HEK293T (cell line): ENCODE results near the gene CHAD.
"Not testable (repeated sequence)": the region's sequence is repeated elsewhere in the genome, so short reads cannot be mapped to it uniquely, and the experiment has no call there.

ENCODE experiments used
- CTCF ChIA-PET: fragments of 350-600 bp; formaldehyde crosslinking; extraction: SDS; loops from one replicate; lab custom pipeline; 2021; ENCODE audit warnings: antibody characterized with exemption, inconsistent platforms; lab: Yijun Ruan, JAX
- POLR2A ChIA-PET: fragments of 350-600 bp; formaldehyde crosslinking; extraction: SDS; loops from one replicate; lab custom pipeline; 2020; ENCODE audit warnings: antibody characterized with exemption, inconsistent platforms; lab: Yijun Ruan, JAX
- DNase-seq: peaks from one replicate; pipeline ENCODE4 v3.0.0; 2012; ENCODE audit warnings: mixed read lengths; ENCODE audit errors: extremely low spot score
- ARNT ChIP-seq: fragments of 450-650 bp; IDR thresholded peaks from 2 replicates; pipeline ENCODE4 v1.6.1; 2017; ENCODE audit warnings: mild to moderate bottlenecking
- BHLHE40 ChIP-seq: fragments of 450-650 bp; IDR thresholded peaks from 2 replicates; pipeline ENCODE4 v1.6.1; 2016; ENCODE audit warnings: mild to moderate bottlenecking, moderate library complexity, borderline replicate concordance
- CTBP1 ChIP-seq: fragments of 450-650 bp; IDR thresholded peaks from 2 replicates; pipeline ENCODE4 v1.6.1; 2016; ENCODE audit warnings: borderline replicate concordance
- ELF4 ChIP-seq: fragments of 450-650 bp; IDR thresholded peaks from 2 replicates; pipeline ENCODE4 v1.6.1; 2017; ENCODE audit warnings: antibody characterized with exemption
- FOXA1 ChIP-seq: fragments of 450-650 bp; IDR thresholded peaks from 2 replicates; pipeline ENCODE4 v1.6.1; 2016; ENCODE audit warnings: mild to moderate bottlenecking
- FOXK2 ChIP-seq: fragments of 450-650 bp; IDR thresholded peaks from 2 replicates; pipeline ENCODE4 v1.6.1; 2016; ENCODE audit warnings: mild to moderate bottlenecking
- FOXM1 ChIP-seq: fragments of 450-650 bp; IDR thresholded peaks from 2 replicates; pipeline ENCODE4 v1.6.1; 2017; ENCODE audit warnings: mild to moderate bottlenecking, borderline replicate concordance
- HDGF ChIP-seq: fragments of 450-650 bp; IDR thresholded peaks from 2 replicates; pipeline ENCODE4 v1.6.1; 2017; ENCODE audit warnings: antibody characterized with exemption, borderline replicate concordance
- L3MBTL2 ChIP-seq: fragments of 450-650 bp; conservative IDR thresholded peaks from 2 replicates; pipeline ENCODE4 v1.6.1; 2016; ENCODE audit warnings: mild to moderate bottlenecking
- LEF1 ChIP-seq: fragments of 450-650 bp; IDR thresholded peaks from 2 replicates; pipeline ENCODE4 v1.6.1; 2017; ENCODE audit warnings: mild to moderate bottlenecking, borderline replicate concordance
- NFRKB ChIP-seq: fragments of 450-650 bp; IDR thresholded peaks from 2 replicates; pipeline ENCODE4 v1.6.1; 2016; ENCODE audit warnings: mild to moderate bottlenecking, moderate library complexity
- PKNOX1 ChIP-seq: fragments of 450-650 bp; IDR thresholded peaks from 2 replicates; pipeline ENCODE4 v1.6.1; 2016
- SP1 ChIP-seq: fragments of 450-650 bp; IDR thresholded peaks from 2 replicates; pipeline ENCODE4 v1.6.1; 2017
- SUZ12 ChIP-seq: fragments of 450-650 bp; IDR thresholded peaks from 2 replicates; pipeline ENCODE4 v1.6.1; 2016; ENCODE audit warnings: mild to moderate bottlenecking
- TARDBP ChIP-seq: fragments of 450-650 bp; IDR thresholded peaks from 2 replicates; pipeline ENCODE4 v1.6.1; 2016
- ZNF384 ChIP-seq: fragments of 450-650 bp; IDR thresholded peaks from 2 replicates; pipeline ENCODE4 v1.6.1; 2016

Gene CHAD

GRCh38 chr17:50478391-50479381 is 10.0 kb upstream of the CHAD start, which contains the start of gene RSAD1:
RSAD1 (plus strand) TSS chr17:50478860; CDS start chr17:50478885, 25 bp downstream.
- DNase-seq, result peak; percentile 85
- TF ChIP-seq TARDBP (no peak), LEF1 (peak; percentile 92), ELF4 (no peak), SP1 (no peak), L3MBTL2 (peak; percentile 73), HDGF (no peak), ARNT (peak; percentile 64), NFRKB (no peak), FOXM1 (0 out of 2 replicates have a peak, but pooled peaks have one; percentile 58), FOXK2 (no peak)
- ChIA-PET CTCF (interaction anchor here (0.6 to 2.1 kb wide), 15 partner anchors 9 to 569 kb away, joined by 3 to 13 read pairs (median 3); partner anchors contain the start of gene LRRC59), POLR2A (interaction anchor here (0.7 to 2.4 kb wide), 16 partner anchors 9 to 228 kb away, joined by 3 to 23 read pairs (median 4); partner anchors contain the start of genes ACSF2 and LRRC59)

- CTCF ChIA-PET, result interaction anchor here (0.6 to 2.1 kb wide), 2 partner anchors 16 to 569 kb away, joined by 3 to 7 read pairs; no protein-coding TSS in a partner anchor
- no peak for DNase-seq
- TF ChIP-seq NFRKB (no peak), FOXK2 (no peak), HDGF (0 out of 2 replicates have a peak, but pooled peaks have one; percentile 29)
- POLR2A ChIA-PET, result interaction anchor here (1.9 to 2.4 kb wide), 2 partner anchors 81 to 150 kb away, joined by 9 to 23 read pairs; partner anchors contain the start of gene LRRC59
Measured at GRCh38 chr17:50477976-50478375, 9.3 kb upstream of the CHAD start.

GRCh38 chr17:50476545-50477315 is 8.1 kb upstream of the CHAD start:
- CTCF ChIA-PET, result no interaction called here
- TF ChIP-seq ARNT, result no peak
- no peak for TF ChIP-seq HDGF
- TF ChIP-seq BHLHE40, result no peak
- TF ChIP-seq L3MBTL2, result no peak
- TF ChIP-seq ZNF384, result no peak
- no peak for TF ChIP-seq FOXK2
- TF ChIP-seq TARDBP, result no peak
- no peak for TF ChIP-seq LEF1
- TF ChIP-seq CTBP1, result no peak
- TF ChIP-seq FOXM1, result no peak
- TF ChIP-seq SP1, result no peak
- DNase-seq, result no peak
- POLR2A ChIA-PET, result no interaction called here

- DNase-seq, POLR2A ChIA-PET, CTCF ChIA-PET: not testable (repeated sequence)
Measured at GRCh38 chr17:50475775-50476544, 7.3 kb upstream of the CHAD start.

- ChIA-PET POLR2A (no interaction called here), CTCF (no interaction called here)
- TF ChIP-seq ZNF384 (no peak), ELF4 (no peak), BHLHE40 (no peak), PKNOX1 (no peak), TARDBP (no peak), ARNT (no peak), CTBP1 (no peak), FOXA1 (no peak), SUZ12 (no peak), SP1 (no peak), LEF1 (no peak), HDGF (no peak)
- DNase-seq, result no peak
Measured at GRCh38 chr17:50475362-50475761, 6.7 kb upstream of the CHAD start.

- POLR2A ChIA-PET, result no interaction called here
- DNase-seq, result no peak
- CTCF ChIA-PET, result interaction anchor here (0.6 to 1.4 kb wide), 2 partner anchors 31 to 77 kb away, joined by 3 read pairs; no protein-coding TSS in a partner anchor
- TF ChIP-seq ZNF384 (no peak), LEF1 (no peak), HDGF (no peak), PKNOX1 (no peak), FOXM1 (no peak), TARDBP (no peak), BHLHE40 (no peak), ELF4 (no peak), SP1 (no peak), SUZ12 (no peak), FOXK2 (no peak), ARNT (no peak)
Measured at GRCh38 chr17:50474523-50474922, 5.8 kb upstream of the CHAD start.
